Lung (tissue), 12 donors: ENCODE measurements around the gene SSH2. TPM values are rescaled to one million over a fixed set of nuclear protein-coding genes. Genes with fewer than 3 reads are reported as not detected.

Experiments used
- ATAC-seq: fragments of 200-7000 bp; cut with Tn5 transposase; one replicate; pipeline ENCODE4 v1.9.1; 2020; ENCODE audit warnings: moderate number of reproducible peaks; ENCODE audit not compliant: insufficient read depth, low FRiP score
- DNase-seq, 3 donors: peaks; one replicate each; pipeline ENCODE4 v3.0.0-alpha.2; 2013 to 2017
- H3K27ac ChIP-seq, 2 donors: one replicate each; pipeline ENCODE4 v1.5.1; 2013; ENCODE audit warnings: mild to moderate bottlenecking in 2 of 2, moderate library complexity in 2 of 2, control low read depth in 1 of 2, inconsistent platforms in 1 of 2, low read depth in 1 of 2, low read length in 1 of 2
- H3K27me3 ChIP-seq, 3 donors: one replicate each; pipeline ENCODE4 v1.5.1; 2013; ENCODE audit warnings: low read length in 2 of 3; ENCODE audit not compliant: control insufficient read depth in 3 of 3, insufficient read depth in 3 of 3
- H3K36me3 ChIP-seq, 4 donors: one replicate each; pipeline ENCODE4 v1.5.1; 2013; ENCODE audit warnings: low read length in 4 of 4, mild to moderate bottlenecking in 1 of 4, moderate library complexity in 1 of 4; ENCODE audit not compliant: control insufficient read depth in 4 of 4, insufficient read depth in 4 of 4
- H3K4me1 ChIP-seq, 5 donors: one replicate each; pipeline ENCODE4 v1.5.1; 2013; ENCODE audit warnings: low read length in 5 of 5, mild to moderate bottlenecking in 2 of 5, moderate library complexity in 1 of 5; ENCODE audit not compliant: control insufficient read depth in 5 of 5, insufficient read depth in 5 of 5
- H3K4me3 ChIP-seq: one replicate; pipeline ENCODE4 v1.5.1; 2013; ENCODE audit warnings: mild to moderate bottlenecking, control low read depth, moderate library complexity
- H3K9ac ChIP-seq, 2 donors: one replicate each; pipeline ENCODE4 v1.5.1; 2013; ENCODE audit warnings: low read length in 2 of 2, control low read depth in 1 of 2; ENCODE audit not compliant: insufficient read depth in 1 of 2
- H3K9me3 ChIP-seq, 4 donors: one replicate each; pipeline ENCODE4 v1.5.1; 2013; ENCODE audit warnings: low read length in 3 of 4, mild to moderate bottlenecking in 1 of 4, moderate library complexity in 1 of 4; ENCODE audit not compliant: control insufficient read depth in 4 of 4, insufficient read depth in 3 of 4
- WGBS, 2 donors: extraction: QIAGEN DNeasy Blood & Tissue Kit; methylation state at CpG; one replicate each; pipeline ENCODE4 v1.1.7; 2013; 5-methylcytosine and 5-hydroxymethylcytosine counted together
- polyA plus RNA-seq, 2 donors: library from polyadenylated mRNA; stranded (reverse); fragments of 200-250 nt; gene quantifications; one replicate each; pipeline ENCODE4 v1.2.1, GENCODE V29; 2013
- total RNA-seq, 2 donors: library from RNA; depleted of rRNA in 1 of 2; stranded (reverse); fragments of >200 nt in 1 of 2; gene quantifications; one replicate each; pipeline ENCODE4 v1.2.1, GENCODE V29; 2014 to 2021
- TF ChIP-seq, protein P1 (sequence below): IDR thresholded peaks from 2 replicates; pipeline ENCODE4 v1.5.1; 2012; ENCODE audit warnings: mild to moderate bottlenecking; ENCODE audit errors: control extremely low read depth, extremely low read depth
- donor health status: control.
- donor health status: control.
- donor health status: Bipolar disorder and iron deficiency.
- donor health status: healthy.
- donor health status: DM: yes; HTN: yes; CAD: no.

SSH2 gene
- total and polyA plus RNA-seq, 4 donors = 23.4 to 69.4 (median 41.1) TPM

DNA sequence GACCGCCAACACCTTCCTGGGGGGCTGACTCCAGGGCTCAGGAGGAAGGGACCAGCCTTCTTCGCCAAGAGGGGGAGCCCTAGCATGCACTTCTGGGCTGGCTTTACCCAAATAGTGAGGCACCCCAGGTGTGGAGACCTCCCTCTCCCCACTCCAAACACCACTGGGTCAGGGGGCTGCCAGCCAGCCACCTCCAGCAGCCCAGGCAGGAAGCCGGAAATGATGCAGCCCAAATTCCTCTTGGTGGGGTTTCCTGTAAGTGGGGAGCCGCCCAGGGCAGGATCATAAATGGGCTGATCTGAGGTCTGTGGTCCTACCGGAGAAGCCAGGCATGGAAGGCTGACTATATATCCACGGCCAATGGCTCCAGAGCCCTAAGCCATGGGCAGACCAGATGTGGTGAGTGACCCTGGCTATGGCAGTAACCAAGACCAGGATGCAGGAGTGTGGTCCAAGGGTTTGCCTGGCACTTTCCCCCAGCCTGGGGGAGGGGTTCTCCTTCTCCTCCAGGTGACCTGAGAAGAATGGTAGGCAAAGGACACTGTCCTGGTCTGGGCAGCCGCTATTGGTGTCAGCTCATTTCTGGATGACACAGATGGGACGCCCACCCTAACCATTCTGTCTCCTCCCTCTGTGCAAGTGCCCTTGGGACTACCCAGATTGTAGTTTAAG, 344.8 kb downstream of the SSH2 start:
- Histone ChIP-seq H3K9me3 (peaks cover 0 to 3% (median 0%) of the 10 kb centered on the region in 4 donors), H3K4me1 (peaks cover 4 to 44% (median 22%) of the 10 kb centered on the region in 5 donors), H3K27ac (peak overlapping the region; percentile 63 to 88), H3K27me3 (no peaks in the 10 kb centered on the region), H3K36me3 (peaks cover 0 to 21% (median 7%) of the 10 kb centered on the region in 4 donors), H3K9ac (no peak overlapping the region), H3K4me3 (peak overlapping the region; percentile 27)
- TF ChIP-seq, protein P1, sequence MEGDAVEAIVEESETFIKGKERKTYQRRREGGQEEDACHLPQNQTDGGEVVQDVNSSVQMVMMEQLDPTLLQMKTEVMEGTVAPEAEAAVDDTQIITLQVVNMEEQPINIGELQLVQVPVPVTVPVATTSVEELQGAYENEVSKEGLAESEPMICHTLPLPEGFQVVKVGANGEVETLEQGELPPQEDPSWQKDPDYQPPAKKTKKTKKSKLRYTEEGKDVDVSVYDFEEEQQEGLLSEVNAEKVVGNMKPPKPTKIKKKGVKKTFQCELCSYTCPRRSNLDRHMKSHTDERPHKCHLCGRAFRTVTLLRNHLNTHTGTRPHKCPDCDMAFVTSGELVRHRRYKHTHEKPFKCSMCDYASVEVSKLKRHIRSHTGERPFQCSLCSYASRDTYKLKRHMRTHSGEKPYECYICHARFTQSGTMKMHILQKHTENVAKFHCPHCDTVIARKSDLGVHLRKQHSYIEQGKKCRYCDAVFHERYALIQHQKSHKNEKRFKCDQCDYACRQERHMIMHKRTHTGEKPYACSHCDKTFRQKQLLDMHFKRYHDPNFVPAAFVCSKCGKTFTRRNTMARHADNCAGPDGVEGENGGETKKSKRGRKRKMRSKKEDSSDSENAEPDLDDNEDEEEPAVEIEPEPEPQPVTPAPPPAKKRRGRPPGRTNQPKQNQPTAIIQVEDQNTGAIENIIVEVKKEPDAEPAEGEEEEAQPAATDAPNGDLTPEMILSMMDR = no peak
- DNase-seq (peak in 2 of 3 donors; percentile 16 to 44), ATAC-seq (no peak)
- 48 to 54% methylated on average over 8 of the region's 8 CpGs for WGBS, 2 donors

DNA sequence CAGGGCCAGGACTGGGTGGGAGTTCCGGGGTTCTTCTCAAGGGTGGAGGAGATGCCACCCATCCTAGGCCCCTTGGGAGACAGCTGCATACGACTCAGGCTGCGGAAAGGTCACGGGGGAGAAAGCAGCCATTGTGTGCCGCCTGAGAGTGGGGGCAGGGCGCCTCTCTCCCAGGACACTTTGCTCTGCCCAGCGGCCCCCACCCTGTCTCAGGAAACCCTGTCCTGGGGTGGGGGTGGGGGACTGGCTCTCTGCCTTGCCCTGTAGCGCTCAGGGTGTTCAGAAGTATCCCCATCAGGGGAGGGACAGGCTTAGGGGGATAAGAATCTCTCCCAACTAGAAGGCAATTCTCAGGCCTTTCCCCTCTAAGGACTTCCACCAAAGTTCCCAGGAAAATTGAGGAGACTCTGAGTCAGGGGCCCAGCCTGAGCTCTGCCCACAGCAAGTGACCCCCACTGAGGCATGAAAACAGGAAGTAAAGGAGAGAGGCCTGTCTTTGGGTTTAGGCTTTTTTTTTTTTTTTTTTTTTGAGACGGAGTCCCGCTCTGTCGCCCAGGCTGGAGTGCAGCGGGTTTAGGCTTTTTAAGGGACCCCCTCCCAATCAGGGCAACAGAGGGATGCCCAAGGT, 345.5 kb downstream of the SSH2 start:
- WGBS, 2 donors = 56 to 62% methylated on average over 11 to 12 of the region's 12 CpGs
- Histone ChIP-seq H3K27ac (peak overlapping the region; percentile 63 to 88), H3K4me3 (no peak overlapping the region), H3K36me3 (peaks cover 0 to 21% (median 11%) of the 10 kb centered on the region in 4 donors), H3K27me3 (no peaks in the 10 kb centered on the region), H3K9me3 (peaks cover 0 to 3% (median 0%) of the 10 kb centered on the region in 4 donors), H3K9ac (no peak overlapping the region), H3K4me1 (peaks cover 0 to 38% (median 17%) of the 10 kb centered on the region in 5 donors)
- ATAC-seq = no peak
- no peak for DNase-seq
- TF ChIP-seq, protein P1 = no peak

DNA sequence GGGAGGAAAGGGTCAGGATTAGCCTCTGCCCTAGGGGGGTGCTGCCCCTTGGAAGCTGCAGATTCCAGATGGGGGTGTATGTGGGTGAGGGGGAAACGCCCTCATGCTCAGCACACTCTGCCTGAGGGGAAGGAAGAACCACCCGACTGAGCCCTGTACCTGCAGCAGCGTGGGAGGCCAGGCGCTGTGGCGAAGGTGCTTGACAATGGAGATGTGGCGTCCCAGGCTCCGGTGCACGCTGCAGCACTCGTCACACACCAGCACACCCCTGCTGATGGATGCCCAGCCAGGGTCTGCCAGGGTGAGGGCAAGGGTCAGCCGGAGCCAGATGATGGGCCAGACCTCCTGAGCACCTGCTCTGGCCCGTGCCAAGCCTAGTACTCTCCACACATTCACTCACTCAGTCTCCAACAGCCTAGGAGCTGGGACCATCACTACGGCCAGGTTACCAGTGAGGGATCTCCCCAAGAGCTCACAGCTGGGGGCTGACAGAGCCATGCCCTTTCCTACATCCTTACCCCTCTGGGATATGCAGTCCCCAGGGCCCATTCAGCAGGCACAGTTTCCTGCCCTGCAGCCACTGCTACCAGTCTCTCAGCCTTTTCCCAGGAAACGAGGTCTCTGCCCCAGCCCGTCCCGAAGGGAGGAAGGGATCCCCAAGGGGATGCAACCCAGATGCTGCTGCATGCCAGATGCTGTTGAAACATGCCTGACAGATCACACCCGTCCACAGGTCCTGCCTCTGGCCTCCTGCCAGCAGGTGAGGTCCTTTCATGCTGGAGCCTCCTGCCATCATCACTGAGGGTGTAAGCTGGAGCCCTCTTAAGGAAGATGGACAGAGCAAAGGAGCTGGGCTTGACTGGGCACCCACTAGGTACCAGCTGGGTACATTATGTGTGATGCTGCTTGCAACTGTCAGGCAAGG, 346.4 kb downstream of the SSH2 start:
- WGBS, 2 donors = 89 to 93% methylated on average over 16 of the region's 16 CpGs
- H3K36me3 ChIP-seq = peaks cover 0 to 27% (median 14%) of the 10 kb centered on the region in 4 donors
- peaks cover 0 to 37% (median 17%) of the 10 kb centered on the region in 5 donors for H3K4me1 ChIP-seq
- no peak overlapping the region for H3K4me3 ChIP-seq
- TF ChIP-seq, protein P1 = no peak
- no peak for ATAC-seq
- H3K9me3 ChIP-seq = peaks cover 0 to 3% (median 0%) of the 10 kb centered on the region in 4 donors
- no peaks in the 10 kb centered on the region for H3K27me3 ChIP-seq
- no peak overlapping the region for H3K9ac ChIP-seq
- H3K27ac ChIP-seq = peak overlapping the region in 1 of 2 donors; percentile 88
- DNase-seq = no peak
